ENCODE data around the gene ADAM17. TPM values are rescaled to one million over a fixed set of nuclear protein-coding genes. Genes with fewer than 3 reads are reported as not detected.

ADAM17 gene
- total and polyA plus RNA-seq, 9 of the 15 experiments (the other 6 are each of a cell fraction or from before 2014, with no cell fraction given): 5.8 to 30.0 (median 19.0) TPM

DNA sequence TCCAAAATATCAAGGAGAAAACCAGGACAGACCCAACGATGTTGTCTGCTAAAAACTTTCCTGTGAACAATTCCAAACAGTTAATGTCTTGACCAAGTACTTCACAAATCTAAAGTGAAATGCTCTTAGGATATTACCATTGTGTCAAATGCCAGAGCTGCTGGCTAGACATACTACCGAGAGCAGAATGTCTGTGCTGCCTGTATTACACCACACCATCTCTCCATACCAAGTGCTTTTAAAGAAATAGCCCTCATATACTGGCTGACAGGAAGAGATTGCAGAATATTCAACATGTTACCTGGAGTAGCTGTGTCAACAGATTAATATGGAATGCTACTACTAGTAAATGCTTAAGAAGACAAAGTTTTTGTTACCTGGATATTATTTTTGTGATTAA lies 62.7 kb downstream of the ADAM17 start:
- CTCF ChIA-PET (ENCODE audit: low intra/inter-chr PET ratio): no interaction called here
- no peaks in the 10 kb centered on the region for H3K27me3 ChIP-seq (ENCODE audit: control insufficient read depth in 2 of 2, insufficient read depth in 2 of 2, low read length in 2 of 2)
- H4K20me1 ChIP-seq (replicated peaks; ENCODE audit: control insufficient read depth, insufficient read depth, low read length): no peaks in the 10 kb centered on the region
- no peak overlapping the region for H2AFZ ChIP-seq (ENCODE audit: low read depth, low read length)
- H3K79me2 ChIP-seq (ENCODE audit: control insufficient read depth, insufficient read depth, low read length): no peaks in the 10 kb centered on the region
- 75% methylated on average over 2 of the region's 2 CpGs for WGBS (ENCODE audit: insufficient coverage, low coverage, missing lambda C conversion rate)
- no peaks in the 10 kb centered on the region for H3K9me1 ChIP-seq (ENCODE audit: control insufficient read depth, insufficient read depth, low read length)
- no TSS peak for BruUV-seq (replicated peaks)
- DNase-seq (ENCODE audit: extremely low read depth in 1 of 4, low spot score in 3 of 4) (no peak), ATAC-seq (no peak), FAIRE-seq (no peak)
- intact Hi-C loops (cut with micrococcal nuclease) (no loop called here), in situ Hi-C loops (cut with MboI) (no loop called here)
- peaks cover 86% of the 10 kb centered on the region for H3K36me3 ChIP-seq (ENCODE audit: control insufficient read depth, insufficient read depth, low read length)
- POLR2A ChIA-PET: interaction anchor here (1.7 kb wide), 1 partner anchor 10 kb away, joined by 5 read pairs; no protein-coding TSS in a partner anchor
- no peak overlapping the region for H3K9ac ChIP-seq (ENCODE audit: insufficient read depth in 1 of 2, low read depth in 2 of 2, low read length in 2 of 2)
- no peak overlapping the region for H3K4me2 ChIP-seq (ENCODE audit: insufficient read depth, low read length)
- no peak overlapping the region for H3K27ac ChIP-seq (ENCODE audit: extremely low read depth, low read depth, low read length)
- no peak overlapping the region for H3K4me3 ChIP-seq
- TF ChIP-seq ASH1L (IDR thresholded peaks at IDR 0.05; ENCODE audit: borderline replicate concordance, low read depth, partially characterized antibody) (no peak), ILF3 (IDR thresholded peaks at IDR 0.05; ENCODE audit: borderline replicate concordance) (no peak), ZNF263 (CRISPR knock-in tag; IDR thresholded peaks at IDR 0.05; ENCODE audit: borderline replicate concordance) (no peak), FOXJ3 (CRISPR knock-in tag; IDR thresholded peaks at IDR 0.05) (no peak), WHSC1 (IDR thresholded peaks at IDR 0.05; ENCODE audit: low read length) (no peak), TCFL5 (CRISPR knock-in tag; conservative IDR thresholded peaks at IDR 0.05) (no peak), ZC3H4 (CRISPR knock-in tag; IDR thresholded peaks at IDR 0.05; ENCODE audit: borderline replicate concordance) (no peak), NR4A1 (CRISPR knock-in tag; IDR thresholded peaks at IDR 0.05) (no peak), NR4A1 (tag; IDR thresholded peaks at IDR 0.05) (no peak), SAFB (IDR thresholded peaks at IDR 0.05; ENCODE audit: borderline replicate concordance, low read depth, low read length) (no peak), TEAD4 (IDR thresholded peaks at IDR 0.05; ENCODE audit: low read length) (no peak), TEAD4 (CRISPR knock-in tag; IDR thresholded peaks at IDR 0.05; ENCODE audit: borderline replicate concordance) (no peak)
- TF ChIP-seq, protein P1, sequence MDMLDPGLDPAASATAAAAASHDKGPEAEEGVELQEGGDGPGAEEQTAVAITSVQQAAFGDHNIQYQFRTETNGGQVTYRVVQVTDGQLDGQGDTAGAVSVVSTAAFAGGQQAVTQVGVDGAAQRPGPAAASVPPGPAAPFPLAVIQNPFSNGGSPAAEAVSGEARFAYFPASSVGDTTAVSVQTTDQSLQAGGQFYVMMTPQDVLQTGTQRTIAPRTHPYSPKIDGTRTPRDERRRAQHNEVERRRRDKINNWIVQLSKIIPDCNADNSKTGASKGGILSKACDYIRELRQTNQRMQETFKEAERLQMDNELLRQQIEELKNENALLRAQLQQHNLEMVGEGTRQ (CRISPR knock-in tag; IDR thresholded peaks at IDR 0.05): no peak
- TF ChIP-seq, protein P2, sequence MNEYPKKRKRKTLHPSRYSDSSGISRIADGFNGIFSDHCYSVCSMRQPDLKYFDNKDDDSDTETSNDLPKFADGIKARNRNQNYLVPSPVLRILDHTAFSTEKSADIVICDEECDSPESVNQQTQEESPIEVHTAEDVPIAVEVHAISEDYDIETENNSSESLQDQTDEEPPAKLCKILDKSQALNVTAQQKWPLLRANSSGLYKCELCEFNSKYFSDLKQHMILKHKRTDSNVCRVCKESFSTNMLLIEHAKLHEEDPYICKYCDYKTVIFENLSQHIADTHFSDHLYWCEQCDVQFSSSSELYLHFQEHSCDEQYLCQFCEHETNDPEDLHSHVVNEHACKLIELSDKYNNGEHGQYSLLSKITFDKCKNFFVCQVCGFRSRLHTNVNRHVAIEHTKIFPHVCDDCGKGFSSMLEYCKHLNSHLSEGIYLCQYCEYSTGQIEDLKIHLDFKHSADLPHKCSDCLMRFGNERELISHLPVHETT (CRISPR knock-in tag; conservative IDR thresholded peaks at IDR 0.05 in 1 of 2, IDR thresholded peaks at IDR 0.05 in 1 of 2): no peak
- TF ChIP-seq, protein P3, sequence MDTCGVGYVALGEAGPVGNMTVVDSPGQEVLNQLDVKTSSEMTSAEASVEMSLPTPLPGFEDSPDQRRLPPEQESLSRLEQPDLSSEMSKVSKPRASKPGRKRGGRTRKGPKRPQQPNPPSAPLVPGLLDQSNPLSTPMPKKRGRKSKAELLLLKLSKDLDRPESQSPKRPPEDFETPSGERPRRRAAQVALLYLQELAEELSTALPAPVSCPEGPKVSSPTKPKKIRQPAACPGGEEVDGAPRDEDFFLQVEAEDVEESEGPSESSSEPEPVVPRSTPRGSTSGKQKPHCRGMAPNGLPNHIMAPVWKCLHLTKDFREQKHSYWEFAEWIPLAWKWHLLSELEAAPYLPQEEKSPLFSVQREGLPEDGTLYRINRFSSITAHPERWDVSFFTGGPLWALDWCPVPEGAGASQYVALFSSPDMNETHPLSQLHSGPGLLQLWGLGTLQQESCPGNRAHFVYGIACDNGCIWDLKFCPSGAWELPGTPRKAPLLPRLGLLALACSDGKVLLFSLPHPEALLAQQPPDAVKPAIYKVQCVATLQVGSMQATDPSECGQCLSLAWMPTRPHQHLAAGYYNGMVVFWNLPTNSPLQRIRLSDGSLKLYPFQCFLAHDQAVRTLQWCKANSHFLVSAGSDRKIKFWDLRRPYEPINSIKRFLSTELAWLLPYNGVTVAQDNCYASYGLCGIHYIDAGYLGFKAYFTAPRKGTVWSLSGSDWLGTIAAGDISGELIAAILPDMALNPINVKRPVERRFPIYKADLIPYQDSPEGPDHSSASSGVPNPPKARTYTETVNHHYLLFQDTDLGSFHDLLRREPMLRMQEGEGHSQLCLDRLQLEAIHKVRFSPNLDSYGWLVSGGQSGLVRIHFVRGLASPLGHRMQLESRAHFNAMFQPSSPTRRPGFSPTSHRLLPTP (IDR thresholded peaks at IDR 0.05; ENCODE audit: borderline replicate concordance, extremely low read depth, insufficient read length): no peak
- H3K9me3 ChIP-seq (replicated peaks; ENCODE audit: control insufficient read depth, insufficient read depth, low read depth, low read length): no peaks in the 10 kb centered on the region
- no peaks in the 10 kb centered on the region for H3K4me1 ChIP-seq (replicated peaks in 1 of 2; ENCODE audit: control insufficient read depth in 2 of 2, insufficient read depth in 2 of 2, low read length in 2 of 2)
